Skin epidermis (tissue), 12 donors: ENCODE data around the gene HEXIM2.

ENCODE experiments used
- H3K27ac ChIP-seq, 21 experiments: fragments of 200-600 bp; sonication (generic) in 11 of 21; one replicate each; pipeline ENCODE4 v1.5.0; 2020; ENCODE audit warnings: mild to moderate bottlenecking in 3 of 21, inconsistent platforms in 2 of 21, moderate library complexity in 2 of 21
- H3K4me3 ChIP-seq, 7 experiments: fragments of 200-600 bp; sonication (generic) in 2 of 7; one replicate each; pipeline ENCODE4 v1.5.0; 2020; ENCODE audit warnings: inconsistent platforms in 2 of 7, mild to moderate bottlenecking in 2 of 7, moderate library complexity in 1 of 7

HEXIM2 gene

GRCh38 chr17:45127207-45127547 lies 34.5 kb upstream of the HEXIM2 start:
- H3K27ac ChIP-seq: peak overlapping the region in 7 of 21 experiments; percentile 9 to 79 (median 67)

GRCh38 chr17:45127548-45128300 lies 34.0 kb upstream of the HEXIM2 start:
- no peak overlapping the region for H3K4me3 ChIP-seq
- H3K27ac ChIP-seq: peak overlapping the region in 16 of 21 experiments; percentile 8 to 79 (median 55)

More at GRCh38 chr17:45127207-45127547, 34.5 kb upstream of the HEXIM2 start:
- no peak overlapping the region for H3K4me3 ChIP-seq

- Histone ChIP-seq H3K4me3 (no peak overlapping the region), H3K27ac (peak overlapping the region in 16 of 21 experiments; percentile 8 to 79 (median 55))
These were observed 33.3 kb upstream of the HEXIM2 start for GRCh38 chr17:45128331-45128730.

GRCh38 chr17:45128989-45129388 lies 32.7 kb upstream of the HEXIM2 start:
- H3K4me3 ChIP-seq: no peak overlapping the region
- peak overlapping the region in 11 of 21 experiments; percentile 4 to 79 (median 56) for H3K27ac ChIP-seq

- Histone ChIP-seq H3K27ac (peak overlapping the region in 9 of 21 experiments; percentile 4 to 94 (median 24)), H3K4me3 (no peak overlapping the region)
These were observed 32.2 kb upstream of the HEXIM2 start for GRCh38 chr17:45129426-45129939.

GRCh38 chr17:45129940-45130680 lies 31.6 kb upstream of the HEXIM2 start:
- Histone ChIP-seq H3K27ac (peak overlapping the region in 10 of 21 experiments; percentile 10 to 94 (median 30)), H3K4me3 (no peak overlapping the region)

GRCh38 chr17:45130681-45131615 lies 30.7 kb upstream of the HEXIM2 start:
- H3K4me3 ChIP-seq: peak overlapping the region in 5 of 7 experiments; percentile 41 to 84 (median 81)
- H3K27ac ChIP-seq: peak overlapping the region in 11 of 21 experiments; percentile 16 to 94 (median 81)

GRCh38 chr17:45131616-45132319 lies 29.9 kb upstream of the HEXIM2 start:
- peak overlapping the region in 20 of 21 experiments; percentile 32 to 94 (median 84) for H3K27ac ChIP-seq

GRCh38 chr17:45132320-45132571 lies 29.4 kb upstream of the HEXIM2 start, which contains the start of gene PLCD3:
TSS of gene PLCD3 (minus strand) at chr17:45132515. CDS start at chr17:45132410, 105 bp downstream.
- Histone ChIP-seq H3K4me3 (peak within 1 kb of the TSS; percentile 41 to 85 (median 81)), H3K27ac (peak within 1 kb of the TSS; percentile 34 to 94 (median 85))

More at GRCh38 chr17:45131616-45132319, 29.9 kb upstream of the HEXIM2 start:
- H3K4me3 ChIP-seq: peak overlapping the region; percentile 41 to 85 (median 81)

- peak overlapping the region; percentile 41 to 85 (median 81) for H3K4me3 ChIP-seq
- peak overlapping the region; percentile 34 to 94 (median 84) for H3K27ac ChIP-seq
These were observed 28.9 kb upstream of the HEXIM2 start for GRCh38 chr17:45132572-45133463.

- Histone ChIP-seq H3K27ac (peak within 1 kb of the TSS in 20 of 21 experiments; percentile 57 to 86 (median 75)), H3K4me3 (peak within 1 kb of the TSS; percentile 47 to 75 (median 63))
These were observed 26.3 kb upstream of the HEXIM2 start, which contains the start of gene ACBD4 for GRCh38 chr17:45135192-45135977. TSS of gene ACBD4 (plus strand) at chr17:45135687. CDS start at chr17:45136145, 458 bp downstream.

GRCh38 chr17:45135978-45136791 lies 25.5 kb upstream of the HEXIM2 start:
- Histone ChIP-seq H3K4me3 (peak overlapping the region; percentile 47 to 75 (median 63)), H3K27ac (peak overlapping the region in 20 of 21 experiments; percentile 57 to 86 (median 75))

GRCh38 chr17:45136846-45137560 lies 24.7 kb upstream of the HEXIM2 start:
- Histone ChIP-seq H3K27ac (peak overlapping the region in 3 of 21 experiments; percentile 35 to 72 (median 70)), H3K4me3 (no peak overlapping the region)

GRCh38 chr17:45137561-45138305 lies 23.9 kb upstream of the HEXIM2 start:
- Histone ChIP-seq H3K27ac (peak overlapping the region in 1 of 21 experiments; percentile 72), H3K4me3 (no peak overlapping the region)
